GM12872 (cell line): ENCODE measurements around the gene GALR3.

Source experiments
- CTCF ChIP-seq: IDR thresholded peaks from 3 replicates; pipeline ENCODE4 v1.5.1; 2011; ENCODE audit warnings: low read depth, mild to moderate bottlenecking, low read length, moderate library complexity; ENCODE audit not compliant: insufficient read depth

GALR3 gene

DNA sequence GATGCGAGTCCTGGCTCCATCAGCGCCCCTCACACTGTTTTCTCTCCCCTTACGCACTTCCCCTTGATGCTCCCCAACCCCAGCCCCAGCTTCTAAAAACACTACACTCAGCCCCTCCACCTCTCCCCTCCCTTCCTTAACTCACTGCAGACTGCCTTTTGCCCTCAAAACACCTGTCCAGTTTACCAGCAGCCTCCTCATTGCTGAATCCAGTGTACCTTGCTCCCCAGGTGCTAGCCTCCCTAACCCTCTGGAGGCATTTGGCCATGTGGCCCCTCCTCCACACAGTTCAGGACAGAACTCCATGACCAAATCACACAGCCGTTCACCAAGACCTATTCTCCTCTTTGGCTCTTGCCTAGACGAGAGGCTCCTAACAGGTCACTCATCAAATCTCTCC lies 2.8 kb upstream of the GALR3 start:
- TF ChIP-seq CTCF = no peak

GRCh38 chr22:37822079-37822833 lies 926 bp upstream of the GALR3 start:
- TF ChIP-seq CTCF = no peak

GRCh38 chr22:37824674-37825641 lies 1.8 kb downstream of the GALR3 start:
- no peak for TF ChIP-seq CTCF

DNA sequence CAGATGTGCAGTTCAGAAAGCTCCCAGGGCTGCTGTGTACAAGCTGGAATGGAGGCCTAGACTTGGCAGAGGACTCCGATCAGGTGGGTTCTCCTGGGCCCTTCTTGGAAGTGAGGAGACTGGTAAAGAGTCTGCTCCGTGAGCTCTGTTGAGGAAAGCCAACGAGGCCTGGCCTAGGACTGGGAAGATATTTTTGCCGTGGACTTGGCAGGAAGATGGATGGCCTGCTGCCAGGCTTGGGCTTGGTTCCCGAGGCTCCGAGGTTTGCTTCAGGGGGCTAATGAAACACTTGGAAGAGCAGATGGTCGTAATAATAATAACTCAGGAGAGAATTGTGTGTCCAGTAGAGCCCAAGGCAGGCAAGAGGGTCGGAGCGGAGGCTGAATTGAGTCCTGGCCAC lies 3.9 kb downstream of the GALR3 start:
- no peak for TF ChIP-seq CTCF

- TF ChIP-seq CTCF = no peak
Measured at GRCh38 chr22:37830093-37830842, 7.1 kb downstream of the GALR3 start.

- no peak for TF ChIP-seq CTCF
Measured at GRCh38 chr22:37831472-37831871, 8.3 kb downstream of the GALR3 start.
